Left lung (tissue), 10 donors: ENCODE measurements around the gene ADIPOR2. TPM values are rescaled to one million over a fixed set of nuclear protein-coding genes. Genes with fewer than 3 reads are reported as not detected.
A peak's percentile ranks its signal among the peaks of the same experiment; 100 is the strongest.
"Not testable (repeated sequence)": the region's sequence is repeated elsewhere in the genome, so short reads cannot be mapped to it uniquely, and the experiment has no call there.

Experiments used
- ATAC-seq: fragments of 200-7000 bp; cut with Tn5 transposase; one replicate; pipeline ENCODE4 v1.9.1; 2020; ENCODE audit warnings: moderate library complexity
- DNase-seq, 4 donors: peaks; one replicate each; pipeline ENCODE4 v3.0.0-alpha.2; 2013 to 2020
- H3K27ac ChIP-seq, 2 donors: fragments of 200-600 bp; sonication (generic) in 1 of 2; one replicate each; pipeline versions ENCODE4 v1.5.0 to v1.8.0; 2020 to 2021
- H3K27me3 ChIP-seq, 2 donors: fragments of 200-600 bp; sonication (generic) in 1 of 2; one replicate each; pipeline versions ENCODE4 v1.5.0 to v1.8.0; 2020 to 2021
- H3K36me3 ChIP-seq, 2 donors: fragments of 200-600 bp; sonication (generic) in 1 of 2; one replicate each; pipeline versions ENCODE4 v1.5.0 to v1.8.0; 2020 to 2021
- H3K4me1 ChIP-seq, 2 donors: fragments of 200-600 bp; one replicate each; pipeline ENCODE4 v1.8.0; 2021
- H3K4me3 ChIP-seq, 2 donors: fragments of 200-600 bp; sonication (generic) in 1 of 2; one replicate each; pipeline versions ENCODE4 v1.5.0 to v1.8.0; 2020 to 2021; ENCODE audit warnings: mild to moderate bottlenecking in 1 of 2
- H3K9me3 ChIP-seq, 2 donors: fragments of 200-600 bp; sonication (generic) in 1 of 2; one replicate each; pipeline versions ENCODE4 v1.5.0 to v1.8.0; 2020 to 2021
- CTCF ChIP-seq, 2 donors: fragments of 200-600 bp; sonication (generic) in 1 of 2; IDR thresholded peaks; one replicate each; pipeline versions ENCODE4 v1.5.0 to v1.8.0; 2021; ENCODE audit warnings: antibody characterized with exemption in 2 of 2
- intact Hi-C, 2 donors: fragments of 100-400 bp; cut with DNase I; formaldehyde crosslinking; loops; one replicate each; pipeline versions ENCODE4 v1.11.2 to v1.14.2; 2022
- polyA plus RNA-seq, 6 donors: library from polyadenylated mRNA; unstranded; fragments of 120-200 nt; gene quantifications; one replicate each; pipeline ENCODE4 v1.2.1, GENCODE V29; 2013; ENCODE audit not compliant: insufficient read length in 6 of 6
- total RNA-seq, 2 donors: library from RNA; stranded (reverse); fragmentation: NEBNext Ultra II Directional; extraction: Animal tissue kit (Norgen Biotek cat#: 25700); gene quantifications; one replicate each; pipeline ENCODE4 v1.2.1, GENCODE V29; 2021
- donor health status: DM: no; HTN: yes; CAD: no.
- donor health status: DM: no; HTN: no; CAD: no.

The ADIPOR2 gene
- total and polyA plus RNA-seq, 8 donors = 37.0 to 66.8 (median 41.7) TPM

DNA sequence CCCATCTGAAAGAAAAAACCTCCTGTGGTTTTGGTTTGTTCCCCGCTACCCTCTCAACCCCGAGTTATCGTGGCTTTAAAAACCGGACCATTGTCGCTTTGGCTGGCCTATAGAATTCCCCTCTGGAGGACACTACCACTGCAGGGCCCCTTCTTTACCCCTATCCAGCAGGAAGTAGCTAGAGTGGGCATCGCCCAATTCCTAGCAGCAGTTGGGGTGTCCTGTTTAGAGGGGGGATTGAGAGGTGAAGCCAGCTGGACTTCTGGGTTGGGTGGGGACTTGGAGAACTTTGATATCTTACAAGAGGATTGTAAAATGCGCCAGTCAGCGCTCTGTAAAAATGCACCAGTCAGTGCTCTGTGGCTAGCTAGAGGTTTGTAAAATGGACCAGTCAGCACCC is 24.6 kb downstream of the ADIPOR2 start:
- H3K27ac ChIP-seq, H3K9me3 ChIP-seq, DNase-seq, ATAC-seq, H3K36me3 ChIP-seq, H3K4me3 ChIP-seq, intact Hi-C loops, H3K27me3 ChIP-seq: not testable (repeated sequence)
- peaks cover 17 to 60% of the 10 kb centered on the region in 2 donors for H3K4me1 ChIP-seq

GRCh38 chr12:1716215-1716862 is 25.5 kb downstream of the ADIPOR2 start:
- TF ChIP-seq CTCF (IDR thresholded peaks at IDR 0.05) = no peak
- intact Hi-C loops = no loop called here
- DNase-seq = no peak
- H3K9me3 ChIP-seq = peaks cover 0 to 6% of the 10 kb centered on the region in 2 donors
- peak overlapping the region in 1 of 2 donors; percentile 36 for H3K27ac ChIP-seq
- peaks cover 0 to 10% of the 10 kb centered on the region in 2 donors for H3K36me3 ChIP-seq
- H3K4me3 ChIP-seq = no peak overlapping the region
- no peaks in the 10 kb centered on the region for H3K27me3 ChIP-seq
- no peak for ATAC-seq
- peaks cover 12 to 51% of the 10 kb centered on the region in 2 donors for H3K4me1 ChIP-seq

DNA sequence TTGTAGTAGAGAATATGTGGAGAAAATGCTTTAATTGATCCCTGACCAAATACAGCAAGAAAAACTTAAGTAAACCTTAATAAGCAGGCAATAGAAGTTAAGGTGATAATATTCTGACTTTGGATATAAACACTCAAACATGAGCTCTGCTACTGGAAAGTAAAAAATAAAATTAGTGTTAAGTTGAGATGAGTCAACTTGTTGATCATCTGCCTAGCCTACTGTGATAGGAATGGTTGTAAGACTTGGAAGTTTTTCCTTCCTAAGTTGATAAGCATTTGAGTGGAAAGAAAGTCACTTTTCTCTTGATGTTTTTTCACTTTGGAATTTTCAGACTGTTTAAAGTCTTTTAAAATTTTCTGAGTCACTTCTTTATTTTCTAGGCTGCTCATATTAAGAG is 26.0 kb downstream of the ADIPOR2 start:
- Histone ChIP-seq H3K9me3 (peaks cover 0 to 6% of the 10 kb centered on the region in 2 donors), H3K36me3 (peaks cover 0 to 10% of the 10 kb centered on the region in 2 donors), H3K27ac (peak overlapping the region in 1 of 2 donors; percentile 36), H3K27me3 (no peaks in the 10 kb centered on the region), H3K4me1 (peaks cover 6 to 46% of the 10 kb centered on the region in 2 donors), H3K4me3 (no peak overlapping the region)
- TF ChIP-seq CTCF (IDR thresholded peaks at IDR 0.05) = no peak
- intact Hi-C loops = no loop called here
- no peak for ATAC-seq
- DNase-seq = no peak

GRCh38 chr12:1719139-1719538 is 28.3 kb downstream of the ADIPOR2 start:
- H3K27ac ChIP-seq = no peak overlapping the region
- intact Hi-C loops = no loop called here

DNA sequence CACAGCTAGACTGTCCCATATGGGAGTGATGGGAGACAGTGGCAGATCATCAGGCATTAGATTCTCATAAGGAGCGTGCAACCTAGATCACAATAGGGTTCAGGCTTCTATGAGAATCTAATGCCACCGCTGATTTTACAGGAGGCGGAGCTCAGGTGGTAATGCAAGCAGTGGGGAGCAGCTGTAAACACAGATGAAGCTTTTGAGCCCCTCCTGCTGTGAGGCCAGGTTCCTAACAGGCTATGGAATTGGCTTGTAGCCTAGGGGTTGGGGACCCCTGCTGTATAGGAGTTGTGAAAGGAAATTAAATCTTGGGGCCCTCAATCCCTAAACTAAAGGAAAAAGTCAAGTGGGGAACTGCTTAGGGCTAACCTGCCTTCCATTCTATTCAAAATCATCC is 29.6 kb downstream of the ADIPOR2 start:
- no peaks in the 10 kb centered on the region for H3K36me3 ChIP-seq
- intact Hi-C loops = no loop called here
- DNase-seq = no peak
- no peak overlapping the region for H3K4me3 ChIP-seq
- H3K27me3 ChIP-seq = no peaks in the 10 kb centered on the region
- peaks cover 0 to 44% of the 10 kb centered on the region in 2 donors for H3K4me1 ChIP-seq
- ATAC-seq = no peak
- peaks cover 0 to 2% of the 10 kb centered on the region in 2 donors for H3K9me3 ChIP-seq
- H3K27ac ChIP-seq = no peak overlapping the region
- no peak for TF ChIP-seq CTCF (IDR thresholded peaks at IDR 0.05)

More at GRCh38 chr12:1719139-1719538, 28.3 kb downstream of the ADIPOR2 start:
- DNase-seq (peak in 2 of 4 donors; percentile 52 to 55), ATAC-seq (peak; percentile 59)
- H3K4me3 ChIP-seq = no peak overlapping the region
- peaks cover 0 to 6% of the 10 kb centered on the region in 2 donors for H3K9me3 ChIP-seq
- H3K4me1 ChIP-seq = peaks cover 0 to 45% of the 10 kb centered on the region in 2 donors
- H3K36me3 ChIP-seq = peaks cover 0 to 10% of the 10 kb centered on the region in 2 donors
- H3K27me3 ChIP-seq = no peaks in the 10 kb centered on the region
- no peak for TF ChIP-seq CTCF (IDR thresholded peaks at IDR 0.05)
